Fibroblast of pulmonary artery (primary cell): Measurements from ENCODE around the gene AVP.

Experiments
- DNase-seq: peaks from one replicate; pipeline ENCODE4 v3.0.0-alpha.2; 2010; ENCODE audit warnings: low read depth
- H3K4me3 ChIP-seq: replicated peaks from 2 replicates; pipeline ENCODE4 v1.5.1; 2011; ENCODE audit warnings: low read depth, mild to moderate bottlenecking, control low read depth, low read length, moderate library complexity
- CTCF ChIP-seq: IDR thresholded peaks from 2 replicates; pipeline ENCODE4 v1.5.1; 2011; ENCODE audit warnings: mild to moderate bottlenecking, control low read depth, low read length, inconsistent platforms; ENCODE audit errors: missing control alignments

AVP gene

GRCh38 chr20:3090565-3090964 is 6.0 kb upstream of the AVP start:
- TF ChIP-seq CTCF = no peak
- H3K4me3 ChIP-seq = no peak overlapping the region
- DNase-seq = no peak

GRCh38 chr20:3088031-3088430 is 3.5 kb upstream of the AVP start:
- no peak for DNase-seq
- H3K4me3 ChIP-seq = no peak overlapping the region
- TF ChIP-seq CTCF = no peak

- TF ChIP-seq CTCF = no peak
Measured at GRCh38 chr20:3085571-3086072, 1.1 kb upstream of the AVP start.

GRCh38 chr20:3084986-3085360 is 449 bp upstream of the AVP start:
- DNase-seq = no peak
- no peak for TF ChIP-seq CTCF
- no peak overlapping the region for H3K4me3 ChIP-seq

More at GRCh38 chr20:3085571-3086072, 1.1 kb upstream of the AVP start:
- DNase-seq = no peak
- no peak overlapping the region for H3K4me3 ChIP-seq

GRCh38 chr20:3082955-3083952 is 1.3 kb downstream of the AVP start:
- no peak for TF ChIP-seq CTCF
- no peak overlapping the region for H3K4me3 ChIP-seq
- no peak for DNase-seq

GRCh38 chr20:3082306-3082951 is 2.1 kb downstream of the AVP start:
- no peak for TF ChIP-seq CTCF
- DNase-seq = no peak
- H3K4me3 ChIP-seq = no peak overlapping the region
